Neutrophil (primary cell): ENCODE data around the gene FGA.

Experiments
- H3K27ac ChIP-seq: fragments of 200-600 bp; sonication (generic); 2 replicates; pipeline ENCODE4 v1.5.1; 2016; ENCODE audit warnings: mild to moderate bottlenecking, moderate library complexity
- H3K27me3 ChIP-seq: fragments of 200-600 bp; sonication (generic); 2 replicates; pipeline ENCODE4 v1.6.0; 2016; ENCODE audit warnings: mild to moderate bottlenecking
- H3K36me3 ChIP-seq: fragments of 200-600 bp; sonication (generic); 2 replicates; pipeline ENCODE4 v1.5.1; 2017
- H3K4me1 ChIP-seq, 2 experiments: fragments of 200-600 bp in 1 of 2; sonication (generic) in 1 of 2; 1 replicate in 1 of 2; 2 replicates in 1 of 2; pipeline versions ENCODE4 v1.5.1 to v1.6.1; 2013 to 2016; ENCODE audit warnings: low read depth in 1 of 2, low read length in 1 of 2, mild to moderate bottlenecking in 1 of 2, moderate library complexity in 1 of 2; ENCODE audit not compliant: control insufficient read depth in 1 of 2, insufficient read depth in 1 of 2
- H3K4me3 ChIP-seq, 2 experiments: fragments of 200-600 bp in 1 of 2; sonication (generic) in 1 of 2; 1 replicate in 1 of 2; 2 replicates in 1 of 2; pipeline ENCODE4 v1.5.1; 2013 to 2016; ENCODE audit warnings: low read depth in 1 of 2, low read length in 1 of 2, mild to moderate bottlenecking in 1 of 2, moderate library complexity in 1 of 2
- H3K9me3 ChIP-seq: fragments of 200-600 bp; sonication (generic); 2 replicates; pipeline ENCODE4 v1.5.1; 2016
- TF ChIP-seq, protein P1 (sequence below): fragments of 200-600 bp; sonication (generic); IDR thresholded peaks from 2 replicates; pipeline ENCODE4 v1.5.1; 2016; ENCODE audit warnings: antibody characterized with exemption

Gene FGA

DNA sequence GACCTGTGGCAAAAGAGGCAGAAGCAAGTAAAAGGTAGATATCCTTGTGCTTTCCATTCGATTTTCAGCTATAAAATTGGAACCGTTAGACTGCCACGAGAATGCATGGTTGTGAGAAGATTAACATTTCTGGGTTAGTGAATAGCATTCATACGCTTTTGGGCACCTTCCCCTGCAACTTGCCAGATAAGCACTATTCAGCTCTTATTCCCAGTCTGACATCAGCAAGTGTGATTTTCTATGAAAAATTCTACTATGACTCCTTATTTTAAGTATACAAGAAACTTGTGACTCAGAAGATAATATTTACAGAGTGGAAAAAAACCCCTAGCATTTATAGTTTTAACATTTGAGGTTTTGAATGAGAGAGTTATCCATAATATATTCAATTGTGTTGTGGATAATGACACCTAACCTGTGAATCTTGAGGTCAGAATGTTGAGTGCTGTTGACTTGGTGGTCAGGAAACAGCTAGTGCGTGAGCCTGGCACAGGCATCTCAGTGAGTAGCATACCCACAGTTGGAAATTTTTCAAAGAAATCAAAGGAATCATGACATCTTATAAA, 23.8 kb downstream of the FGA start:
- H3K9me3 ChIP-seq: no peaks in the 10 kb centered on the region
- H3K4me3 ChIP-seq: no peak overlapping the region
- no peaks in the 10 kb centered on the region for H3K4me1 ChIP-seq
- H3K27me3 ChIP-seq: no peaks in the 10 kb centered on the region
- H3K27ac ChIP-seq: no peak overlapping the region
- no peaks in the 10 kb centered on the region for H3K36me3 ChIP-seq
- TF ChIP-seq, protein P1, sequence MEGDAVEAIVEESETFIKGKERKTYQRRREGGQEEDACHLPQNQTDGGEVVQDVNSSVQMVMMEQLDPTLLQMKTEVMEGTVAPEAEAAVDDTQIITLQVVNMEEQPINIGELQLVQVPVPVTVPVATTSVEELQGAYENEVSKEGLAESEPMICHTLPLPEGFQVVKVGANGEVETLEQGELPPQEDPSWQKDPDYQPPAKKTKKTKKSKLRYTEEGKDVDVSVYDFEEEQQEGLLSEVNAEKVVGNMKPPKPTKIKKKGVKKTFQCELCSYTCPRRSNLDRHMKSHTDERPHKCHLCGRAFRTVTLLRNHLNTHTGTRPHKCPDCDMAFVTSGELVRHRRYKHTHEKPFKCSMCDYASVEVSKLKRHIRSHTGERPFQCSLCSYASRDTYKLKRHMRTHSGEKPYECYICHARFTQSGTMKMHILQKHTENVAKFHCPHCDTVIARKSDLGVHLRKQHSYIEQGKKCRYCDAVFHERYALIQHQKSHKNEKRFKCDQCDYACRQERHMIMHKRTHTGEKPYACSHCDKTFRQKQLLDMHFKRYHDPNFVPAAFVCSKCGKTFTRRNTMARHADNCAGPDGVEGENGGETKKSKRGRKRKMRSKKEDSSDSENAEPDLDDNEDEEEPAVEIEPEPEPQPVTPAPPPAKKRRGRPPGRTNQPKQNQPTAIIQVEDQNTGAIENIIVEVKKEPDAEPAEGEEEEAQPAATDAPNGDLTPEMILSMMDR: no peak

- Histone ChIP-seq H3K4me3 (no peak overlapping the region), H3K27ac (no peak overlapping the region), H3K9me3 (no peaks in the 10 kb centered on the region), H3K4me1 (no peaks in the 10 kb centered on the region), H3K27me3 (no peaks in the 10 kb centered on the region), H3K36me3 (no peaks in the 10 kb centered on the region)
- TF ChIP-seq, protein P1: no peak
Observed at GRCh38 chr4:154565704-154566103, 24.8 kb downstream of the FGA start.

DNA sequence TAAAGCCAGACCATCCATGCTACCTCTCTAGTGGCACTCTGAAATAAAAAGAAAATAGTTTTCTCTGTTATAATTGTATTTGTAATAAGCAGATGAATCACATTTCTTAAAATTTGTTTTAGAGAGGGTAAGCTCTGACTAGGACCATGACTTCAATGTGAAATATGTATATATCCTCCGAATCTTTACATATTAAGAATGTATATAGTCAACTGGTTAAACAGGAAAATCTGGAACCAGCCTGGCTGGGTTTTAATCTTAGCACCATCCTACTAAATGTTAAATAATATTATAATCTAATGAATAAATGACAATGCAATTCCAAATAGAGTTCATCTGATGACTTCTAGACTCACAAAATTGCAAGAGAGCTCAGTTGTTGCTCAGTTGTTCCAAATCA, 26.2 kb downstream of the FGA start:
- TF ChIP-seq, protein P1: no peak
- Histone ChIP-seq H3K4me3 (no peak overlapping the region), H3K36me3 (no peaks in the 10 kb centered on the region), H3K4me1 (no peaks in the 10 kb centered on the region), H3K27me3 (no peaks in the 10 kb centered on the region), H3K27ac (no peak overlapping the region), H3K9me3 (no peaks in the 10 kb centered on the region)

DNA sequence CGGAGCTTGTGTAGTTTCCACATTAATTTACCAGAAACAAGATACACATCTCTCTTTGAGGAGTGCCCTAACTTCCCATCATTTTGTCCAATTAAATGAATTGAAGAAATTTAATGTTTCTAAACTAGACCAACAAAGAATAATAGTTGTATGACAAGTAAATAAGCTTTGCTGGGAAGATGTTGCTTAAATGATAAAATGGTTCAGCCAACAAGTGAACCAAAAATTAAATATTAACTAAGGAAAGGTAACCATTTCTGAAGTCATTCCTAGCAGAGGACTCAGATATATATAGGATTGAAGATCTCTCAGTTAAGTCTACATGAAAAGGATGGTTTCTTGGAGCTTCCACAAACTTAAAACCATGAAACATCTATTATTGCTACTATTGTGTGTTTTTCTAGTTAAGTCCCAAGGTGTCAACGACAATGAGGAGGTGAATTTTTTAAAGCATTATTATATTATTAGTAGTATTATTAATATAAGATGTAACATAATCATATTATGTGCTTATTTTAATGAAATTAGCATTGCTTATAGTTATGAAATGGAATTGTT, 27.8 kb downstream of the FGA start, which contains the start of gene FGB:
FGB (plus strand) TSS at position 315 of the 558 bp plus-strand sequence; CDS start at position 323, 8 bp downstream.
- H3K27me3 ChIP-seq: no peaks in the 10 kb centered on the region
- no peak within 1 kb of the TSS for H3K4me3 ChIP-seq
- H3K27ac ChIP-seq: no peak within 1 kb of the TSS
- no peaks in the 10 kb centered on the region for H3K4me1 ChIP-seq
- no peaks in the 10 kb centered on the region for H3K9me3 ChIP-seq
- TF ChIP-seq, protein P1: no peak
- H3K36me3 ChIP-seq: no peaks in the 10 kb centered on the region

DNA sequence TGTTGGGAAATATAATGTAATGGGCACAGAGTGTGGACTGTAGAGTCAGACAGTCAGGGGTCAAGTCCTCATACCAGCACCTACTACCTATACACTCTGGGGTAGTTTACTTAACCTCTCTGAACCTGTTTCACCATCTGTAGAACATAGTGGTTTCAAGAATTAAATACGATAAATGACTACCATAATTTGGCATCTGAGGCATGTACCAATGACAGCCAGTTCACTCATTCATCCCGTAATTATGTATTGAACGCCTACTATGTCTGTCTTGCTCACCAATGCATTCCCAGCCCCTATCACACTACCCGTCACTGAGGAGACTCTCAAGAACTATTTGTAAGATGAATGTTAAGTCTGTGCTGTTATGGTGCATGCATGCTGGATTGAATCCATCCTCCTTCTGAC, 29.7 kb downstream of the FGA start:
- H3K4me1 ChIP-seq: no peaks in the 10 kb centered on the region

More for the DNA sequence above, 29.7 kb downstream of the FGA start:
- TF ChIP-seq, protein P1: no peak
- Histone ChIP-seq H3K36me3 (no peaks in the 10 kb centered on the region), H3K27me3 (no peaks in the 10 kb centered on the region), H3K4me3 (no peak overlapping the region), H3K27ac (no peak overlapping the region), H3K9me3 (no peaks in the 10 kb centered on the region)
